ENCODE data around the gene KNTC1.

- TF ChIP-seq, protein P1, sequence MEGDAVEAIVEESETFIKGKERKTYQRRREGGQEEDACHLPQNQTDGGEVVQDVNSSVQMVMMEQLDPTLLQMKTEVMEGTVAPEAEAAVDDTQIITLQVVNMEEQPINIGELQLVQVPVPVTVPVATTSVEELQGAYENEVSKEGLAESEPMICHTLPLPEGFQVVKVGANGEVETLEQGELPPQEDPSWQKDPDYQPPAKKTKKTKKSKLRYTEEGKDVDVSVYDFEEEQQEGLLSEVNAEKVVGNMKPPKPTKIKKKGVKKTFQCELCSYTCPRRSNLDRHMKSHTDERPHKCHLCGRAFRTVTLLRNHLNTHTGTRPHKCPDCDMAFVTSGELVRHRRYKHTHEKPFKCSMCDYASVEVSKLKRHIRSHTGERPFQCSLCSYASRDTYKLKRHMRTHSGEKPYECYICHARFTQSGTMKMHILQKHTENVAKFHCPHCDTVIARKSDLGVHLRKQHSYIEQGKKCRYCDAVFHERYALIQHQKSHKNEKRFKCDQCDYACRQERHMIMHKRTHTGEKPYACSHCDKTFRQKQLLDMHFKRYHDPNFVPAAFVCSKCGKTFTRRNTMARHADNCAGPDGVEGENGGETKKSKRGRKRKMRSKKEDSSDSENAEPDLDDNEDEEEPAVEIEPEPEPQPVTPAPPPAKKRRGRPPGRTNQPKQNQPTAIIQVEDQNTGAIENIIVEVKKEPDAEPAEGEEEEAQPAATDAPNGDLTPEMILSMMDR (CRISPR knock-in tag; IDR thresholded peaks at IDR 0.05), result no peak
- TF ChIP-seq FOXA3 (CRISPR knock-in tag; IDR thresholded peaks at IDR 0.05) (no peak), CHD4 (IDR thresholded peaks at IDR 0.05; ENCODE audit: borderline replicate concordance, low read length) (no peak), ATF7-NPFF (CRISPR knock-in tag; IDR thresholded peaks at IDR 0.05; ENCODE audit: low read depth) (no peak), RBM22 (optimal IDR thresholded peaks at IDR 0.05; ENCODE audit: low read length) (no peak), USF2 (IDR thresholded peaks at IDR 0.05; ENCODE audit: low read depth, low read length) (no peak), USF2 (CRISPR knock-in tag; IDR thresholded peaks at IDR 0.05; ENCODE audit: borderline replicate concordance) (no peak), ZNF232 (CRISPR knock-in tag; IDR thresholded peaks at IDR 0.05; ENCODE audit: borderline replicate concordance) (no peak), NR3C1 (CRISPR knock-in tag; IDR thresholded peaks at IDR 0.05) (no peak)
Measured at GRCh38 chr12:122615780-122616179, 88.7 kb downstream of the KNTC1 start.

Measured in HepG2 (cell line).